Measurements from ENCODE around the gene ZNF213. TPM values are rescaled to one million over a fixed set of nuclear protein-coding genes. Genes with fewer than 3 reads are reported as not detected.

Gene ZNF213
- polyA plus RNA-seq, 12 donors = 7.3 to 13.0 (median 9.5) TPM; not detected in 1

- no peak for DNase-seq
Measured at GRCh38 chr16:3189869-3190268, 55.0 kb downstream of the ZNF213 start.

- no peak for DNase-seq
Measured at GRCh38 chr16:3190949-3191353, 56.1 kb downstream of the ZNF213 start.

Other genes with a start within 250 kb of the ZNF213 start
- gene FLYWCH1, start 223.1 kb upstream of the ZNF213 start, polyA plus RNA-seq (ENCODE audit: insufficient read length in 12 of 12) = 10 to 100 TPM in 11 of 12 donors, not detected in 1; 11.7 to 27.5 (median 18.3) TPM
- gene KREMEN2, start 170.8 kb upstream of the ZNF213 start, polyA plus RNA-seq (ENCODE audit: insufficient read length in 12 of 12) = 10 to 100 TPM in 2 of 12 donors, 1 to 10 TPM in 9, not detected in 1; 2.6 to 37.4 (median 5.2) TPM
- gene PAQR4, start 165.7 kb upstream of the ZNF213 start, polyA plus RNA-seq (ENCODE audit: insufficient read length in 12 of 12) = 10 to 100 TPM in 2 of 12 donors, 1 to 10 TPM in 9, not detected in 1; 4.8 to 16.7 (median 6.4) TPM
- 10 to 100 TPM in 7 of 12 donors, 1 to 10 TPM in 4, not detected in 1; 7.3 to 22.6 (median 11.2) TPM for gene PKMYT1, start 154.6 kb upstream of the ZNF213 start, polyA plus RNA-seq (ENCODE audit: insufficient read length in 12 of 12)
- 1 to 10 TPM in 8 of 12 donors, under 1 TPM in 3, not detected in 1; 0.39 to 5.2 (median 2.0) TPM for gene CLDN9, start 122.1 kb upstream of the ZNF213 start, polyA plus RNA-seq (ENCODE audit: insufficient read length in 12 of 12)
- 1 to 10 TPM in 3 of 12 donors, under 1 TPM in 7, not detected in 2; 0.26 to 9.1 (median 0.41) TPM for gene CLDN6, start 116.8 kb upstream of the ZNF213 start, polyA plus RNA-seq (ENCODE audit: insufficient read length in 12 of 12)
- gene TNFRSF12A, start 114.7 kb upstream of the ZNF213 start, polyA plus RNA-seq (ENCODE audit: insufficient read length in 12 of 12) = 100 to 1,000 TPM in 1 of 12 donors, 10 to 100 TPM in 10, not detected in 1; 17.2 to 159 (median 35.9) TPM
- gene HCFC1R1, start 111.1 kb upstream of the ZNF213 start, polyA plus RNA-seq (ENCODE audit: insufficient read length in 12 of 12) = 100 to 1,000 TPM in 7 of 12 donors, 10 to 100 TPM in 4, not detected in 1; 82.4 to 162 (median 104) TPM
- 100 to 1,000 TPM in 1 of 12 donors, 10 to 100 TPM in 11; 14.4 to 839 (median 18.9) TPM for gene THOC6, start 111.0 kb upstream of the ZNF213 start, polyA plus RNA-seq (ENCODE audit: insufficient read length in 12 of 12)
- 1 to 10 TPM in 4 of 12 donors, not detected in 8; 1.0 to 7.7 (median 2.8) TPM for gene BICDL2, start 98.1 kb upstream of the ZNF213 start, polyA plus RNA-seq (ENCODE audit: insufficient read length in 12 of 12)
- 1 to 10 TPM in 10 of 12 donors, not detected in 2; 1.1 to 5.9 (median 2.0) TPM for gene MMP25, start 88.5 kb upstream of the ZNF213 start, polyA plus RNA-seq (ENCODE audit: insufficient read length in 12 of 12)
- gene IL32, start 69.4 kb upstream of the ZNF213 start, polyA plus RNA-seq (ENCODE audit: insufficient read length in 12 of 12) = 100 to 1,000 TPM in 7 of 12 donors, 10 to 100 TPM in 4, not detected in 1; 34.5 to 228 (median 112) TPM
- under 1 TPM in 8 of 12 donors, not detected in 4; 0.22 to 0.67 (median 0.31) TPM for gene ZSCAN10, start 35.7 kb upstream of the ZNF213 start, polyA plus RNA-seq (ENCODE audit: insufficient read length in 12 of 12)
- gene ZNF205, start 22.4 kb upstream of the ZNF213 start, polyA plus RNA-seq (ENCODE audit: insufficient read length in 12 of 12) = 10 to 100 TPM in 11 of 12 donors, not detected in 1; 10.3 to 20.5 (median 12.4) TPM
- not detected for gene OR1F1, start 53.2 kb downstream of the ZNF213 start, polyA plus RNA-seq (ENCODE audit: insufficient read length in 12 of 12)
- 10 to 100 TPM in 1 of 12 donors, 1 to 10 TPM in 10, not detected in 1; 6.3 to 14.0 (median 7.6) TPM for gene ZNF200, start 100.1 kb downstream of the ZNF213 start, polyA plus RNA-seq (ENCODE audit: insufficient read length in 12 of 12)
- gene MEFV, start 121.6 kb downstream of the ZNF213 start, polyA plus RNA-seq (ENCODE audit: insufficient read length in 12 of 12) = 1 to 10 TPM in 1 of 12 donors, under 1 TPM in 9, not detected in 2; 0.16 to 1.3 (median 0.25) TPM
- 10 to 100 TPM in 11 of 12 donors, not detected in 1; 25.7 to 61.4 (median 28.3) TPM for gene ZNF263, start 148.5 kb downstream of the ZNF213 start, polyA plus RNA-seq (ENCODE audit: insufficient read length in 12 of 12)
- 10 to 100 TPM in 2 of 12 donors, 1 to 10 TPM in 9, not detected in 1; 7.8 to 19.9 (median 9.4) TPM for gene TIGD7, start 170.4 kb downstream of the ZNF213 start, polyA plus RNA-seq (ENCODE audit: insufficient read length in 12 of 12)
- 10 to 100 TPM in 11 of 12 donors, not detected in 1; 19.6 to 54.6 (median 32.0) TPM for gene ZNF75A, start 170.5 kb downstream of the ZNF213 start, polyA plus RNA-seq (ENCODE audit: insufficient read length in 12 of 12)
- gene OR2C1, start 220.9 kb downstream of the ZNF213 start, polyA plus RNA-seq (ENCODE audit: insufficient read length in 12 of 12) = under 1 TPM in 7 of 12 donors, not detected in 5; 0.20 to 0.70 (median 0.32) TPM

Data from muscle of arm (tissue), 12 donors.